ENCODE measurements around the gene DDR1.

The DDR1 gene

GRCh38 chr6:30884521-30885480 is 482 bp downstream of the DDR1 start:
- H3K9me3 ChIP-seq (replicated peaks in 1 of 2; ENCODE audit: control insufficient read depth in 2 of 2, insufficient read depth in 1 of 2, low read depth in 1 of 2, low read length in 2 of 2) = no peaks in the 10 kb centered on the region
- H3K18ac ChIP-seq (ENCODE audit: low read length) = peak overlapping the region; percentile 94
- H3K23ac ChIP-seq (ENCODE audit: low read depth, low read length, poor library complexity) = peak overlapping the region; percentile 94
- H3K4me2 ChIP-seq (ENCODE audit: insufficient read depth, low read length, poor library complexity, severe bottlenecking) = peak overlapping the region; percentile 92
- peak overlapping the region; percentile 94 for H4K91ac ChIP-seq (ENCODE audit: low read depth, low read length, poor library complexity)
- H3K4me3 ChIP-seq (ENCODE audit: low read length in 2 of 2) = peak overlapping the region; percentile 61 to 80
- no peak overlapping the region for H4K8ac ChIP-seq (ENCODE audit: low read depth, low read length)
- H2AK5ac ChIP-seq (ENCODE audit: low read depth, low read length) = peak overlapping the region; percentile 100
- H3K4ac ChIP-seq (ENCODE audit: low read length) = peak overlapping the region; percentile 56
- H3K14ac ChIP-seq (ENCODE audit: low read length) = peak overlapping the region; percentile 99
- H2BK12ac ChIP-seq (ENCODE audit: low read length) = peak overlapping the region; percentile 24
- H3K27ac ChIP-seq (replicated peaks; ENCODE audit: low read length) = peak overlapping the region; percentile 99
- peaks cover 37 to 43% of the 10 kb centered on the region in 2 donors for H3K4me1 ChIP-seq (ENCODE audit: control insufficient read depth in 2 of 2, insufficient read depth in 1 of 2, low read depth in 1 of 2, low read length in 2 of 2)
- no peak overlapping the region for H2AFZ ChIP-seq (ENCODE audit: low read length)
- H2BK120ac ChIP-seq (ENCODE audit: low read depth, low read length) = peak overlapping the region; percentile 44
- H3K36me3 ChIP-seq (replicated peaks in 1 of 2; ENCODE audit: control insufficient read depth in 2 of 2, insufficient read depth in 2 of 2, low read length in 2 of 2) = peaks cover 13 to 41% of the 10 kb centered on the region in 2 donors
- DNase-seq (ENCODE audit: low spot score) = peak; percentile 44
- H2BK5ac ChIP-seq (ENCODE audit: low read length) = peak overlapping the region; percentile 93
- H3K9ac ChIP-seq (ENCODE audit: low read depth, low read length, poor library complexity) = peak overlapping the region; percentile 96
- peak overlapping the region; percentile 90 for H2BK15ac ChIP-seq (ENCODE audit: low read length)
- no peaks in the 10 kb centered on the region for H3K27me3 ChIP-seq (ENCODE audit: control insufficient read depth in 3 of 3, insufficient read depth in 3 of 3, low read depth in 1 of 3, low read length in 3 of 3)
- H3K79me1 ChIP-seq (ENCODE audit: low read depth, low read length) = peaks cover 13% of the 10 kb centered on the region
- WGBS, 2 donors (ENCODE audit: extremely low coverage in 2 of 2, insufficient read length in 2 of 2, insufficient replicate concordance in 1 of 2) = no CpG with 5 or more reads among the region's 59 CpGs

GRCh38 chr6:30885481-30885998 is 1.2 kb downstream of the DDR1 start:
- DNase-seq (ENCODE audit: low spot score) = peak; percentile 32
- Histone ChIP-seq H3K4me1 (ENCODE audit: control insufficient read depth in 2 of 2, insufficient read depth in 1 of 2, low read depth in 1 of 2, low read length in 2 of 2) (peaks cover 37 to 38% of the 10 kb centered on the region in 2 donors), H3K79me1 (ENCODE audit: low read depth, low read length) (peaks cover 17% of the 10 kb centered on the region), H3K27ac (replicated peaks; ENCODE audit: low read length) (peak overlapping the region; percentile 99), H2BK15ac (ENCODE audit: low read length) (peak overlapping the region; percentile 90), H3K14ac (ENCODE audit: low read length) (peak overlapping the region; percentile 99), H3K4me3 (ENCODE audit: low read length in 2 of 2) (peak overlapping the region; percentile 61 to 80), H4K91ac (ENCODE audit: low read depth, low read length, poor library complexity) (peak overlapping the region; percentile 94), H3K9ac (ENCODE audit: low read depth, low read length, poor library complexity) (peak overlapping the region; percentile 96), H3K18ac (ENCODE audit: low read length) (peak overlapping the region; percentile 94), H2BK120ac (ENCODE audit: low read depth, low read length) (peak overlapping the region; percentile 44), H2AK5ac (ENCODE audit: low read depth, low read length) (peak overlapping the region; percentile 100), H2AFZ (ENCODE audit: low read length) (no peak overlapping the region), H3K36me3 (replicated peaks in 1 of 2; ENCODE audit: control insufficient read depth in 2 of 2, insufficient read depth in 2 of 2, low read length in 2 of 2) (peaks cover 20 to 49% of the 10 kb centered on the region in 2 donors), H2BK12ac (ENCODE audit: low read length) (peak overlapping the region; percentile 82), H3K4me2 (ENCODE audit: insufficient read depth, low read length, poor library complexity, severe bottlenecking) (peak overlapping the region; percentile 92), H3K4ac (ENCODE audit: low read length) (peak overlapping the region; percentile 86), H2BK5ac (ENCODE audit: low read length) (peak overlapping the region; percentile 93), H4K8ac (ENCODE audit: low read depth, low read length) (no peak overlapping the region), H3K23ac (ENCODE audit: low read depth, low read length, poor library complexity) (peak overlapping the region; percentile 94), H3K9me3 (replicated peaks in 1 of 2; ENCODE audit: control insufficient read depth in 2 of 2, insufficient read depth in 1 of 2, low read depth in 1 of 2, low read length in 2 of 2) (no peaks in the 10 kb centered on the region), H3K27me3 (ENCODE audit: control insufficient read depth in 3 of 3, insufficient read depth in 3 of 3, low read depth in 1 of 3, low read length in 3 of 3) (no peaks in the 10 kb centered on the region)
- WGBS, 2 donors (ENCODE audit: extremely low coverage in 2 of 2, insufficient read length in 2 of 2, insufficient replicate concordance in 1 of 2) = no CpG with 5 or more reads among the region's 7 CpGs

- H3K18ac ChIP-seq (ENCODE audit: low read length) = peak overlapping the region; percentile 95
- peak overlapping the region; percentile 86 for H3K4ac ChIP-seq (ENCODE audit: low read length)
- no peaks in the 10 kb centered on the region for H3K9me3 ChIP-seq (replicated peaks in 1 of 2; ENCODE audit: control insufficient read depth in 2 of 2, insufficient read depth in 1 of 2, low read depth in 1 of 2, low read length in 2 of 2)
- H2BK120ac ChIP-seq (ENCODE audit: low read depth, low read length) = peak overlapping the region; percentile 44
- peak overlapping the region; percentile 99 for H3K27ac ChIP-seq (replicated peaks; ENCODE audit: low read length)
- H2BK5ac ChIP-seq (ENCODE audit: low read length) = peak overlapping the region; percentile 93
- peak overlapping the region; percentile 27 for H3K23ac ChIP-seq (ENCODE audit: low read depth, low read length, poor library complexity)
- peak overlapping the region; percentile 90 for H2BK15ac ChIP-seq (ENCODE audit: low read length)
- H3K4me3 ChIP-seq (ENCODE audit: low read length in 2 of 2) = peak overlapping the region; percentile 61 to 80
- H3K9ac ChIP-seq (ENCODE audit: low read depth, low read length, poor library complexity) = peak overlapping the region; percentile 96
- H3K27me3 ChIP-seq (ENCODE audit: control insufficient read depth in 3 of 3, insufficient read depth in 3 of 3, low read depth in 1 of 3, low read length in 3 of 3) = no peaks in the 10 kb centered on the region
- peak; percentile 95 for DNase-seq (ENCODE audit: low spot score)
- no peak overlapping the region for H2AFZ ChIP-seq (ENCODE audit: low read length)
- peaks cover 38 to 41% of the 10 kb centered on the region in 2 donors for H3K4me1 ChIP-seq (ENCODE audit: control insufficient read depth in 2 of 2, insufficient read depth in 1 of 2, low read depth in 1 of 2, low read length in 2 of 2)
- peaks cover 24% of the 10 kb centered on the region for H3K79me1 ChIP-seq (ENCODE audit: low read depth, low read length)
- H3K36me3 ChIP-seq (replicated peaks in 1 of 2; ENCODE audit: control insufficient read depth in 2 of 2, insufficient read depth in 2 of 2, low read length in 2 of 2) = peaks cover 27 to 56% of the 10 kb centered on the region in 2 donors
- H3K14ac ChIP-seq (ENCODE audit: low read length) = peak overlapping the region; percentile 99
- H4K91ac ChIP-seq (ENCODE audit: low read depth, low read length, poor library complexity) = peak overlapping the region; percentile 94
- no peak overlapping the region for H4K8ac ChIP-seq (ENCODE audit: low read depth, low read length)
- peak overlapping the region; percentile 82 for H2BK12ac ChIP-seq (ENCODE audit: low read length)
- peak overlapping the region; percentile 100 for H2AK5ac ChIP-seq (ENCODE audit: low read depth, low read length)
- peak overlapping the region; percentile 92 for H3K4me2 ChIP-seq (ENCODE audit: insufficient read depth, low read length, poor library complexity, severe bottlenecking)
- WGBS, 2 donors (ENCODE audit: extremely low coverage in 2 of 2, insufficient read length in 2 of 2, insufficient replicate concordance in 1 of 2) = no CpG with 5 or more reads among the region's 18 CpGs
Observed at GRCh38 chr6:30885999-30886896, 1.9 kb downstream of the DDR1 start.
